HG03139 (cell line): ENCODE data around the gene CD84.
"Not testable (repeated sequence)": the region's sequence is repeated elsewhere in the genome, so short reads cannot be mapped to it uniquely, and the experiment has no call there.

Experiments
- ATAC-seq: cut with Tn5 transposase; IDR thresholded peaks from one replicate; pipeline ENCODE4 v1.9.1; 2021; ENCODE audit not compliant: unreplicated experiment

The CD84 gene

DNA sequence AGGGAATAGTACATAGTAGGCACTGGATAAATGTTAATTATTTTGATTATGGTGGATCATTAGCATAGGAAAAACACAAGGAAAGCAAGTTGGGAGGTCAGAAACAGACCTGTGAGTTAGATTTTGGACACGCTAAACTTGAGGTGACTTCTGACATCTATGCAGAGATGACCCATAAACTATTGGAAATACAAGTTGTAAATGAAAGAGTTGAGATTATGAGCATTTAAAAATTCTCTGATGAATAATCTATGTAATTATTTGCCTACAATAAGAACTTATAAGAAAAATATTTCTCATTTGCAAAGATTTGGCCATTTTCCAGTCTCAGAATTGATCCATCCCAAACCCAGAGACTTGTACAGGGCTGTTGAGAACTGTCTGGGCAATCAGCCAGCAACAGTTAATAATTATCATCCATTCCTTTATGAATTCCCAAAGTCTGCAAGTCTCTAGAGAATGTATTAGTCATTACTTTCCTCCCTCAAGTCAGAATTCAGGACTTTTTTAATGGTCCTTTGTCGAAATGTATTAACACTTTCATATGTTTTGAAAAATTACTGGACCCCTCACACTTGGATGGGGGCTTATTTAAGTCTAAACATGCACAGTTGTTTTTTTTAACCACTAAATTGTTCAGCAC lies 36.9 kb downstream of the CD84 start:
- no peak for ATAC-seq

DNA sequence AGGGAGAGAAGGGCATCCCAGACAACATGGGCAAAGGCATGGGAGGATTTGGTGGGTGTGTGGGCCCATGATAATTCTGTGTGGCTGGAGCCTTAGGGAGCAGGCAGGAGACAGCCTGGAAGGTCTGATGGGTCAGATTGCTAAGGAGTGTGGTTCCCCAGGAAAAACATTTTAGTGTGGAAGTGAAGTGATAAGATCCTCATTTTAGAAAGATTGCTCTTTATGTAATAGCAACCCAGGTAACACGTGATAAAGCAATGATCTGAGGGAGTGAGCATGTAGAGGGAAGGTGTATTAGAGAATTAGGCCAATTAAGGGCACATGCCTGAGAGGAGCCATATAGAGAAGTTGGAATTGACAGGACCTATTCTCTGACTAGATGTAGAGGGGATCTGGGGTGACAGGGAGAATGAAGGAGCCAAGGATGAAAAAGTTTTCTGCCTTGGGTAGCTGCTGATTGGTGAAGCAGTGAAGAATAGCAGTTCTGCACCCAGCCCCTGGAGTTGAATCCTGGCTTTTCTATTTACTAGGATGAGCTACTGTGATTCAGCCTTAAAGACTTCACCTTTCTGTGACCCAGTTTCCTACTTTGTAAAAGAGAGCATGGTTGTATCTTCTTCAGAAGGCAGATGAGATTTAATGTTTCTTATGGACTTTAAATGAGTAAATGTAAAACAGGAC lies 37.5 kb downstream of the CD84 start:
- no peak for ATAC-seq

DNA sequence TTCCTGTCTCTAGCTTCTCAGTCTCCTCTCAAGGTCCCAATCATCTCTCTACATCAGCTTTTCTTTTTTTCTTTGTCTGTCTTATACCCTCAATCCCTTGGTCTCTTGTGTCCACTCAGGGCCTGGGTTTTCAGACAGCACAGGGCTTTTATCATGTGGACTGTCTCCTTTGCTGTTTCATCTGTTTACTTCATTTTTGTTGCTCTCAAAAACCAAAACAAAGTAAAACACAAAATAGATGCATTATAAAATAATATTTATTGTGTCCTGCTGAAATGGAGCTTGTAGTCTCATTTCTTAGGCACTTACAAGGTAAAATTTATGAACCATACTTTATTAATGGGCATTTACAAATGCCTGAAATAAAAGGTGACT lies 38.5 kb downstream of the CD84 start:
- no peak for ATAC-seq

DNA sequence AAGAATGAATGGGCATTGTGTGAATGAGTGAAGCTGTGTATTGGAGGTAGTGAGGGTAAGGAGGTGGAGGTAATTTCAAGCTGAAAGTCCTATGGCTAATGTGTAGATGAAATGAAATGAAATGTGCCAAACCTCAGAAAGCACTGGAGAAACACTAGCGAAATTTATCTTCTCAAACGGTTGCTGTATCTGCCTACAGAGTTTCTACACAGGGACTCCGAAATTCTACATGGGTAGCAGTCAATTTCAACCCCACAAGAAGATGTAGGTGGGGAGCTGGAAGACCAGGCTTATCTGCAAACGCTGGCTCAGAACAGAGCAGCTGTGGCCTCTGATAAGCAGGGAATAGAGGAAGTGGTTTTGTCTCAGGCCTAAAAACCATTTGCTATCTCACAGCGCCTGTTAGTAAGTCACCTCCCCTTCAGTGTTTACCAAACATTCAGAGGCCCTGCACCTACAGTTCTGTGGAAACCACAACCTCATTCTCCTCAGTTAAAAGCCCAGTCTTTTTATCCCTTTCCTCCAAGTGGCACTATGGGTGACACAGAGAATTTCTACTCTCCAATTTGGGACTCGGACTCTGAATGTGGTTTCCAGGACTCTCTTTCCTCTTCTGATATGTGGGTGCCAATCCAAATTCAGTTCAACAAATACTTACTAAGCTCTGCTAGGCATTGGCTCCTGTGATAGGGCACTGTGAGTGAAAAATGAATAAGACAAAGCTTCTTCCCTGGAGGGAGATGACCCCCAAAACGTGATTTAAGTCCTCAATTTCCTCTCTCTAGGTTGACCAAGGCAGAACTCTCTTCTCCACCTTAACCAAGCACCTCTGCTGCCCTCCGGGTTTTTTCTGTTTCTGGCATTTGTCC lies 39.1 kb downstream of the CD84 start:
- ATAC-seq, result peak; percentile 85

DNA sequence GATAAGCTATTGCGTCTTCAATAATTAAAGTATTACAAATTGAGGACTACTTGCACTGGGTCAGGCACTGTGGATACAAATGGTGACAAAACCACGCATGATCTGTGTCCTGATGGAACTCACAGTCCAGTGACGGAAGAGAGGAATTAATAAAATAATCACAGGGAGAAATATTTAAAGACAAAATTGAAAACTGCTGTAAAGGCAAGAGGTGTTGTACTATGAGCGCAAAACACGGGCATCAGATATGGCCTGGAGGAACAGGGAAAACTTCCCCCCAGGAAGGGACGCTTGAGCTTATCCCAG lies 39.7 kb downstream of the CD84 start:
- no peak for ATAC-seq

DNA sequence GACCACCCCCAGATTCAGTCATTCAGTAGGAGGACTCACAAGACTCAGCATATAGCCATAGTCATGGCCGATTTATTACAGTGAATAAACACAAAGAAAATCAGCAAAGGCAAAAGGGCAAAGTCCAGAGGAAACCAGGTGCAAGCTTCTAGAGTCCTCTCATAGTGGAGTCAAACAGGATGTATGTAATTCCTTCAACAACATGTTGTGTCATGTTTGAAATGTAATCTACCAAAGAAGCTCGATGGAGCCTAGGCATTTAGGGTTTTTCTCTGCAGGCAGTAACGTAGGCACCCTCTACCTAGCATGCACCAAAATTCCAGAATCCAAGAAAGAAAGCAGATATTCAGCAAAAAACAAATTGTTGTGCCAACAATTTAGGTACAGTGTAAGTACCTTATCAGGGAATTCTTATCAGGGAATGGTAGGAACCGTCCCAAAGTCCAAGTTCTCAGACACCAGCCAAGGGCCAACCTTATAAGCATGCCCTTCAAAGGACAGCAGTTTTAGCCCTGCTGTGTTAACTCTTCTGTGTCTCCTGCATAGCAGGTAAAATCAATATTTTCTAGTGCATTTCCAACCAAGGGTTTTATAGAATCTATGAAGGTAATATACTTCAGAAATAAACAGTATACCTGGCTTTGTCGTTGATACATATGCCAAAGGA lies 40.2 kb downstream of the CD84 start:
- no peak for ATAC-seq

DNA sequence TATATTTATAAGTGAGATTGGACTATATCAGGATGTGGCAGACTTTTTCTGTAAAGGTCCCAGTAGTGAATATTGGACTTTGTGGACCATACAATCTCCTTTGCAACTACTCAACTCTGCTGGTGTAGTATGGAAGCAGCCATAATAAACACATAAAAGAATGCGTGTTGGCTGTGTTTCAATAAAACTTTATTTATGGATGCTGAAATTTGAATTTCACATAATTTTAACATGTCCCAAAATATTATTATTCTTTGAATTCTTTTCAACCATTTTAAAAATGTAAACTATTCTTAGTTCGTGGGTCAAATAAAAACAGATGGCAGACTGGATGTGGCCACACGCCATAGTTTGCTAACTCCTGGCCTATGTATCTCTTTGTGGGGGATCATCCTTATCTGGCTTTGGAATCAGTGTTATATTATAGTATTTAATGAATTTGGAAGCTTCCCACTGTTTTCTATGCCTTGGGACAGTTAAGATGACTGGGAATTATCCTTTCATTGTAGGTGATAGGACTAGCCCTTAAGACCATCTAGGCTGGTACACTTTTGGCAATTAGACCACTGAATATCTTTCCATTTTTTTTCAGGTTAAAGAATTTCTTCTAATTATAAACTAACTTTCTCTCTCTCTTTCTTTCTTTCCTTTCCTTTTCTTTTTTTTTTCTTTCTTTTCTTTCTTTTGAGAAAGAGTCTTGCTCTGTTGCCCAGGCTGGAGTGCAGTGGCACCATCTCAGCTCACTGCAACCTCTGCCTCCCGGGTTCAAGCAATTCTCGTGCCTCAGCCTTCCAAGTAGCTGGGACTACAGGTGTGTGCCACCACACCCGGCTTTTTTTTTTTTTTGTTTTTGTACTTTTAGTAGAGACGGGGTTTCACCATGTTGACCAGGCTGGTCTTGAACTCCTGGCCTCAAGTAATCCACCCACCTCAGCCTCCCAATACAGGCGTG lies 41.3 kb downstream of the CD84 start:
- no peak for ATAC-seq

DNA sequence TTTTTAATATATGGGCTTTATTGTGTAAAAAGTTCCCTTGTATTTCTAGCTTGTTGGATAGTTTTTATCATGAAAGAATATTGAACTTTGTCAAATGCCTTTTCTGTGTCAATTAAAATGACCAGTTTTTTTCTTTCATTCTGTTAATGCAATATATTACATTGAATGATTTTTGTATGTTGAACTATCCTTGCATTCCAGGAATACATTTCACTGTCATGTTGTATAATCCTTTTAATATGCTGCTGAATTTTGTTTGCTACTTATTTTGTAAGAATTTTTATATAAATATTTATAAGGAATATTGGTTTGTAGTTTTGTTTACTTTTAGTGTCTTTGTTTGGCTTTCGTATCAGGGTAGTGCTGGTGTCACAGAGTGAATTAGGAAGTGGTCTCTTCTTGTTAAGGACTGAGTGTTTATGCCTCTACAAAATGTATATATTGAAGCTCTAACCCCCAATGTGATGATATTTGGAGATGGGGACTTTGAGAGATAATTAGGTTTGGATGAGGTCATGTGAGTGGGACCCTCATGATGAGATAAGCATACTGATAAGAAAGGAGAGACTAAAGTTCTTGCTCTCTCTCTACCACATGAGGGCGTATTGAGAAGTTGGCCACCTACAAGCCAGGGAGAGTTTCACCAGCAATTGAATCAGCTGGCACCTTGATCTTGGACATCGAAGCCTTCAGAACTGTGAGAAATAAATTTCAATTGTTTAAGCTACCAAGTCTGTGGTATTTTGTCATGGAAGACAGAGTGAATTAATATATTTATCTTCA lies 44.3 kb downstream of the CD84 start:
- ATAC-seq, result no peak

DNA sequence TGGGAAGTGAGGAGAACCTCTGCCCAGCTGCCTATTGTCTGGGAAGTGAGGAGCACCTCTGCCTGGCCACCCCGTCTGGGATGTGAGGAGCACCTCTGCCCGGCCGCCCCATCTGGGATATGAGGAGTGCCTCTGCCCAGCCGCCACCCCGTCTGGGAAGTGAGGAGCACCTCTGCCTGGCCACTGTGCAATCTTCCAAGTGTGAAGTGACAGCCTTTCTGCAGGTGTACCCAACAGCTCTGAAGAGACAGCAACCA lies 46.8 kb downstream of the CD84 start:
- ATAC-seq, result not testable (repeated sequence)

DNA sequence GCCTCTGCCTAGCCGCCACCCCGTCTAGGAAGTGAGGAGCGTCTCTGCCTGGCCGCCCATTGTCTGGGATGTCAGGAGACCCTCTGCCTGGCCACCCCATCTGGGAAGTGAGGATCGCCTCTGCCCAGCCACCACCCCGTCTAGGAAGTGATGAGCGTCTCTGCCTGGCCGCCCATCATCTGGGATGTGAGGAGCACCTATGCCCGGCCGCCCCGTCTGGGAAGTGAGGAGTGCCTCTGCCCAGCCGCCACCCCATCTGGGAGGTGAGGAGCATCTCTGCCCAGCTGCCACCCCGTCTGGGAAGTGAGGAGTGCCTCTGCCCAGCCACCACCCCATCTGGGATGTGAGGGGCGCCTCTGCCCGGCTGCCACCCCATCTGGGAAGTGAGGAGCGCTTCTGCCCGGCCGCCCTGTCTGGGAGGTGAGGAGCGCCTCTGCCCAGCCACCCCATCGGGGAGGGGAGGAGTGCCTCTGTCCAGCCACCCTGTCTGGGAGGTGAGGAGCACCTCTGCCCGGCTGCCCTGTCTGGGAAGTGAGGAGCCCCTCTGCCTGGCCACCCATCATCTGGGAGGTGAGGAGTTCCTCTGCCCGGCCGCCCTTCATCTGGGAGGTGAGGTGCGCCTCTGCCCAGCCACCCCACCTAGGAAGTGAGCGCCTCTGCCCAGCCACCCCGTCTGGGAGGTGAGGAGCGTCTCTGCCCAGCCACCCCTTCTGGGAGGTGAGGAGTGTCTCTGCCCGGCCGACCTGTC lies 47.3 kb downstream of the CD84 start:
- ATAC-seq, result not testable (repeated sequence)

DNA sequence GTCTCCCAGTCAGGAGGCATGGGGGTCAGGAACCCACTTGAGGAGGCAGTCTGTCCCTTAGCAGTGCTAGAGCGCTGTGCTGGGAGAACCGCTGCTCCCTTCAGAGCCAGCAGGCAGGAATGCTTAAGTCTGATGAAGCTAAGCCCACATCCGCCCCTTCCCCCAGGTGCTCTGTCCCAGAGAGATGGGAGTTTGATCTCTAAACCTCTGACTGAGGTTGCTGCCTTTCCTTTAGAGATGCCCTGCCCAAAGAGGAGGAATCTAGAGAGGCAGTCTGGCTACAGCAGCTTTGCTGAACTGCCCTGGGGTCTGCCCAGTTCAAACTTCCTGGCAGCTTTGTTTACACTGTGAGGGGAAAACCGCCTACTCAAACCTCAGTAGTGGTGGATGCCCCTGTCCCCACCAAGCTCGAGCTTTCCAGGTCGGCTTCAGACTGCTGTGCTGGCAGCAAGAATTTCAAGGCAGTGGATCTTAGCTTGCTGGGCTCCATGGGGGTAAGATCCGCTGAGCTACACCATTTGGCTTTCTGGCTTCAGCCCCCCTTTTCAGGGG lies 49.8 kb downstream of the CD84 start:
- ATAC-seq, result not testable (repeated sequence)

DNA sequence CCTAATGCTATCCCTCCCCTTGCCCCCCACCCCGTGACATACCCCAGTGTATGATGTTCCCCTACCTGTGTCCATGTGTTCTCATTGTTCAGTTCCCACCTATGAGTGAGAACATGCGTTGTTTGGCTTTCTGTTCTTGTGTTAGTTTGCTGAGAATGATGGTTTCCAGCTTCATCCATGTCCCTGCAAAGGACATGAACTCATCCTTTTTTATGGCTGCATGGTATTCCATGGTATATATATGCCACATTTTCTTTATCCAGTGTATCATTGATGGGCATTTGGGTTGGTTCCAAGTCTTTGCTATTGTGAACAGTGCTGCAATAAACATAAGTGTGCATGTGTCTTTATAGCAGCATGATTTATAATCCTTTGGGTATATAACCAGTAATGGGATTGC lies 55.5 kb downstream of the CD84 start:
- not testable (repeated sequence) for ATAC-seq

DNA sequence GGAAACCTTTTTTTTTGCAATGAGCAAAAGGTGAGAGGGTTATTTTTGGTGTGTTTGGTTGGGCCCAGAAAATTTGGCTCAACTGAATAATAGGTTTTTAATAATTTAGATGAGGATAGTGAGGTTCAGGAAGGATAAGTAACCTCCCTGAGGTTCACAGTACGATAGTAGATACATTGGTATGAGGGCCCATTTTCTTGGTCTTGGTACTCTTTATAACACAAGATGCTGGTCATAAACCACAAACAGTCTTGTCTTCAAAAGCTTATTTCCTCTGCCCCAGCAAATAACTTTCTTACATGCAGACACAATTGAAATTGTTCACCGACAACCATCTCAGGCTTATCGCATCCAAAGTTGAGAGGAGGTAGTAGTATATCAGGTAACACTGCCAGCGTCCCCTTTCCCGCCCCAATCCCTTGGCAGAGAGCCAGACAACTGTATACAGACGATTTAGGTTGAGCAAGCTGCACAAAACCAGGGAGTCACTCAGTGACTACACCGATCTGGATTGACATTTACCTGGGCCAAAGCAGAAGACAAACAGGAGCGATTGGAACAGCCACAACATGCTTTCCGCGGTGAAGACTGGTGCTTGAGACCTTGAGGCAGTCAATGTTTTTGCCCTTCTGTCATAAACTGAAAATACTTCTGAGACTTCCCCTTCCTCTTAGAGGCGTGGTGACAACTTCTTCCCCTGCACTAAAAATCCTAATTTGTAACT lies 56.5 kb downstream of the CD84 start, which contains the start of gene SLAMF6:
TSS of gene SLAMF6 (minus strand) at position 634 of the 724 bp plus-strand sequence. CDS start at position 571, 63 bp downstream.
- ATAC-seq, result no peak

DNA sequence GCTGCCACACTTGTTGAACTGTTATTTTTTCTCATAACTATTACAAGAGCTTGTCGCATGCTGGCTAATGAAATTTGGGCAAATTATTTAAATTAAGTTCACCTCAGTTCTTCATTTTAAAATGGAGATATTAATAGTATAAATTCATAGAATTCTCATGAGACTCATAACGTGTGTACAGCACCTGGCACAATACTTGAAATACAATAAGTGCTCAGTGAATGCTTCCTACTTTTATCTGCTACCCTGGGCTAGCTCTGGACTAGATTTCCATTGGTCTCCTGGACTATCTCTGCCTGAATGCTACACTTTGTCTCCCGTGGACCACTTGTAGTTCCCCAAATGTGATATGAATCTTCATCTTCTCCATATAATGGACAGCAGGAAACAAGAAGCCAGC lies 57.2 kb downstream of the CD84 start:
- no peak for ATAC-seq

DNA sequence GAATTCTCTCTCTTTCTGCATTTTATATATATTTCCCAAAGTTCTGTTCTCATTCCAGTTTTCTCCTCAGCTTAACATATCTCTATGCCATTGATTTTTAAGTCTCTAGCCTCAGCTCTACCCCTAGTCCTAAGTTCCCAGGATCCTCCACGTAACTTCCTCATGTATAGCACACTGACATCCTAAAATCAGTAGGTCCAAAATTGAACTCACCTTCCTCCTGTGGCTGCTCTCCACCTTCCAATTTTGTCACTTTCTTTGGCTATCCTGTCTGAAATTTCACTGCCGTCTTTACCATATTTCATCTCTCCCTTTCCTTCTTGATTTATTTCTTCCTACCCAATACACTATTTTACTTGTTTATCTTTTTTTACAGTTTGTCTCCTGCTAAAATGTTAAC lies 57.7 kb downstream of the CD84 start:
- no peak for ATAC-seq

DNA sequence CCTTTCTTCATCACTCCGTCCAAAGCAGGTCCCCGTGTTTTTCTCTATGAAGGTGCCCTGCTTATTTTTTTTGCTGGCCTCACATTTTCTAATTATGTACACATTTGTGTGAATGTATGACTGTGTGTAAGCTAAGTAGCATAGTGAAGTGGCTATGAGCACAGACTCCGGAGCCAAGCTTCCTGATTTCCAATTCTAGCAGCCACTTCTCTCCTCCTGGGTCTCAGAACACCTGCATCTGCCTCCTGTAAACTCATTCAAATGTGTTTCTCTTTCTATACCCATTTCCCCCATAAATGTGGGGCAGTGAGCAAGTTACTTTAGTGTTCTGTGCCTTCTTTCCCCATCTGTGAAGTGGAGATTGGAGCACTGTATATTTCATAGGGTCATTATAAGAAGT lies 58.3 kb downstream of the CD84 start:
- ATAC-seq, result no peak

DNA sequence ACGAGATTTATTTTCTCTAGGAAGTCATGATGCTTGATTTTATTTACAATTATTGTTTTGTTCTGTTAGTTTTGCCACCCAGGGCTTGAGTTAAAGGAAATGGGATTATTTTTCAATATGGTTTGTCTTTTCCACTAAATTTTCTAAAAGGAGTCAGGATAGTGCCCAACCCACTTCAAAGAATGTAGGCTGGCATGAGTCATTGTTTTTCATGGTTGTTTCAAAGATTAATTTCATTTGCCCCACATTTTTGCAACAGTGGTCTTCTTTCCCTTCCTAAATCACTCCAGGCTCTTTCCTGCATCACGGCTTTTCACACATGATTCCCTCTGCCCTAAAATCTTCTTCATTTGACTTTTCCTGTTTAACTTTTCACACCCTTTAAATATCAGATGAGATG lies 58.7 kb downstream of the CD84 start:
- ATAC-seq, result no peak
